GM10248 (cell line): Measurements from ENCODE around the gene SNAPC2.
"Not testable (repeated sequence)": the region's sequence is repeated elsewhere in the genome, so short reads cannot be mapped to it uniquely, and the experiment has no call there.

Source experiments
- CTCF ChIA-PET: fragments of 300-600 bp; sonication (Branson Sonifier 250); formaldehyde crosslinking; extraction: SDS; loops from one replicate; lab custom pipeline; 2021; ENCODE audit warnings: antibody characterized with exemption; lab: Yijun Ruan, JAX
- POLR2A ChIA-PET: fragments of 350-650 bp; sonication (Branson Sonifier 250); formaldehyde crosslinking; extraction: SDS; loops from one replicate; lab custom pipeline; 2020; ENCODE audit warnings: antibody characterized with exemption; lab: Yijun Ruan, JAX
- DNase-seq: peaks from one replicate; pipeline ENCODE4 v3.0.0; 2012; ENCODE audit errors: extremely low spot score
- TF ChIP-seq, protein P1 (sequence below): IDR thresholded peaks from 2 replicates; pipeline ENCODE4 v1.5.1; 2012; ENCODE audit warnings: mild to moderate bottlenecking, low read depth; ENCODE audit errors: extremely low read depth, missing control alignments, control extremely low read depth

SNAPC2 gene

DNA sequence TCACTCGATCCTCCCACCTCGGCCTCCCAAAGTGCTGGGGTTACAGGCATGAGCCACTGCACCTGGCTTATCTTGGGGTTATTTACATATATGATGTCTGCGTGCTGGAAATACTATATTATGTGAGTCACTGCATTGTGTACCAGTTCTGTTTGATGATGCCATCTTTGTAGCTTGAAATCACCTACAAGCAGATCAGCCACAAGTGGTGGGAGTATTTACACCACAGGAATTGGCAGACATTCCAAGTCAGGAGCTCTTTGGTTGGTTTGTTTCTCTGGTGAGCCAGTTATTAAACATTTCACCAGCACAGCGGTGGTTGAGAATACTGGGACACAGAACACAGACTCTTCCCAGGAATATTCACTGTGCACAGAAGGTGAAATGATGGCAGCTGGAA lies 27.8 kb downstream of the SNAPC2 start:
- ChIA-PET POLR2A (no interaction called here), CTCF (interaction anchor here (1.0 kb wide), 1 partner anchor 19 kb away, joined by 3 read pairs; no protein-coding TSS in a partner anchor)
- DNase-seq = no peak
- TF ChIP-seq, protein P1, sequence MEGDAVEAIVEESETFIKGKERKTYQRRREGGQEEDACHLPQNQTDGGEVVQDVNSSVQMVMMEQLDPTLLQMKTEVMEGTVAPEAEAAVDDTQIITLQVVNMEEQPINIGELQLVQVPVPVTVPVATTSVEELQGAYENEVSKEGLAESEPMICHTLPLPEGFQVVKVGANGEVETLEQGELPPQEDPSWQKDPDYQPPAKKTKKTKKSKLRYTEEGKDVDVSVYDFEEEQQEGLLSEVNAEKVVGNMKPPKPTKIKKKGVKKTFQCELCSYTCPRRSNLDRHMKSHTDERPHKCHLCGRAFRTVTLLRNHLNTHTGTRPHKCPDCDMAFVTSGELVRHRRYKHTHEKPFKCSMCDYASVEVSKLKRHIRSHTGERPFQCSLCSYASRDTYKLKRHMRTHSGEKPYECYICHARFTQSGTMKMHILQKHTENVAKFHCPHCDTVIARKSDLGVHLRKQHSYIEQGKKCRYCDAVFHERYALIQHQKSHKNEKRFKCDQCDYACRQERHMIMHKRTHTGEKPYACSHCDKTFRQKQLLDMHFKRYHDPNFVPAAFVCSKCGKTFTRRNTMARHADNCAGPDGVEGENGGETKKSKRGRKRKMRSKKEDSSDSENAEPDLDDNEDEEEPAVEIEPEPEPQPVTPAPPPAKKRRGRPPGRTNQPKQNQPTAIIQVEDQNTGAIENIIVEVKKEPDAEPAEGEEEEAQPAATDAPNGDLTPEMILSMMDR = no peak

DNA sequence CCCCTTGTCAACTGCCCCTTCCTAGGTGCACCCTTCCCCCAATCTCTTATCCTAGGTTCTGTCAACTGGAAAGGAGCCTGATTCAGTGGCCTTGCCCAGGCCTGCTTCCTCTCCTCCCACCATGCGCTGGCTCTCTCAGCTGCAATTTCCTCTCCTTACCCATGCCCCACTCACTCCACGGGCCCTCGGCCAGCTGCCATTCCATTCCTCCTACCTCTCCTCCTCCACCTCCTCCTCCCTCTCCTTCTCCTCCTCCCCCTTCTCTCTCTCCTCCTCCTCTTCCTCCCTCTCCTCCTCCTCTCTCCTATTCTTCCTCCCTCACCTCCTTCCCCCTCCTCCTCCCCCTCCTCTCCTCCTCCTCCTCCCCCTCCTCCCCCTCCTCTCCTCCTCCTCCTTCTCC lies 32.9 kb downstream of the SNAPC2 start:
- no peak for DNase-seq
- ChIA-PET CTCF (interaction anchor here (1.9 kb wide), 1 partner anchor 9 kb away, joined by 12 read pairs; the partner anchor contains the start of gene TIMM44), POLR2A (no interaction called here)
- TF ChIP-seq, protein P1 = no peak

DNA sequence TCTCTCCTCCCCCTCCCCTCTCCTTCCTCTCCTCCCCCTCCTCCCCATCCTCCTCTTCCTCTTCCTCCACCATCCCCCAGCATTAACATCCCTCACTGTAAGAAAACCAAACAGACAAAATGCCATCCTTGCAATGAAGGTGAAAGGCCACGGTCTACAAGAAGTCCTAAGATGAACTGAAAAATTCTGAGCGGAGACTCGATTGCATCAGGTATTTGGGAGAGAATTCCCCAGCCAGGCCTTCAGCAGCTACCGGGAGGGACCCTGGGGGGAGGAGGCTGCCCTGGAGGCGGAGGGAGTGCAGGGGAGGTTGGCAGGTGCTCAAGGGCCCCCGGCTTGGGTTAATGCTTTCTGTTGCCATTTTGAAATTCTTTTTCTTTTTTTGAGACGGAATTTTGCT lies 33.4 kb downstream of the SNAPC2 start:
- POLR2A ChIA-PET = no interaction called here

DNA sequence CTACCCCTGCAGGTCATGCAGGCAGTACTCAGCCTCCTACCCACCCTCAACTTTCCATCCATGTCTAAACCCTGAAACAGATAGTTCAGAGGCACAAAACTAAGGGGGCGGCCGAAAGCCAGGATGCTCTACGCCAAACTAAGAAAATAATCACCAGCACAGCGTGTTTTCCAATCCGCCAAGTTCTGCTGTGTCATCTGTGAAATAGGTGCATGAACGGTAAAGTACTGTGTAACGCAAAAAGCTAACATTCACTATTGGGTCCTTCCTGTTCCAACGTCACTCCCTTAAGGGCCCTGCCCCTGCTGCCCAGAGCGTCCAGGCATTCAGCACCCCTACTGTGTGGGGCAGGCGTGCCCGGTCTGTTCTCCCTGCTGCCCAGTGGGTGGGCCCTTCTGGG lies 35.6 kb downstream of the SNAPC2 start:
- ChIA-PET CTCF (interaction anchor here (2.9 kb wide), 1 partner anchor 12 kb away, joined by 21 read pairs; the partner anchor contains the start of gene TIMM44), POLR2A (no interaction called here)
- DNase-seq = no peak
- TF ChIP-seq, protein P1 = no peak

More for the DNA sequence above, 33.4 kb downstream of the SNAPC2 start:
- CTCF ChIA-PET = interaction anchor here (2.9 kb wide), 1 partner anchor 10 kb away, joined by 21 read pairs; the partner anchor contains the start of gene TIMM44
- TF ChIP-seq, protein P1 = no peak
- no peak for DNase-seq

DNA sequence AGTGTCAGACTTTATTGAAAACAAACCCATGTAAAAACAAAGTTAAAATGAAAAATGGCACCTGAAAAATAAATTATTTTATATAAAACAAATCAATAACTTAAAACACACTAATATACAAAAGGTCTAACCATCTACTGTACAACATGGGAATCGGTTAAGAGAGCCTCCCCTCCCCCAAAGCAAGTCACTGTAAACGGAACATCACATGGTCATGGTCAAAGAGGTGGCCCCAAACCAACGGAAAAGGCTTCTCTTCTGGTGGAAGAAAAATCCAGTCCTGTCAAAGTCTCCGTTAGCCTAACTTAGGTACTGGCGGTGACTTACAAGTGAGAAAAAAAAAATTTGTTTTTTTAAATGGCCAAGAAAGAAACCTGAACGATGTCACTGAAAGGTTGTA lies 39.1 kb downstream of the SNAPC2 start:
- ChIA-PET CTCF (interaction anchor here (1.0 to 2.2 kb wide), 4 partner anchors 12 to 15 kb away, joined by 3 to 15 read pairs (median 6); partner anchors contain the start of gene TIMM44), POLR2A (no interaction called here)
- TF ChIP-seq, protein P1 = no peak
- no peak for DNase-seq

DNA sequence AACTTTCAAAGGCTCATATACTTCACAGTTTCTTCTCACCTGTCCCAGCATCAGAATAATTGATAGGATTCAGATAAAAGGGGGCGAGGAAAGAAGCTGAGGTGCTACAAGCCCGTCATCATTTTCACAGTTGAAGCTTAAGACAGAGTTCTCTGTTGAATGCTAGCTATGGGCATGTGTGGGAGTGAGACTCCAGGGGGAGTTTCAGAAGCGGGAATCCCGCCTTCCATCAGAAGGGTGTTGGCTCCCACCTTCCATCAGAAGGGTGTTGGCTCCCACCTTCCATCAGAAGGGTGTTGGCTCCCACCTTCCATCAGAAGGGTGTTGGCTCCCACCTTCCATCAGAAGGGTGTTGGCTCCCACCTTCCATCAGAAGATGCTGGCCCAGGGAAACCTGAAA lies 40.9 kb downstream of the SNAPC2 start:
- CTCF ChIA-PET = interaction anchor here (0.9 to 2.2 kb wide), 3 partner anchors 10 to 17 kb away, joined by 4 to 15 read pairs (median 5); partner anchors contain the start of gene TIMM44
- POLR2A ChIA-PET, DNase-seq: not testable (repeated sequence)

DNA sequence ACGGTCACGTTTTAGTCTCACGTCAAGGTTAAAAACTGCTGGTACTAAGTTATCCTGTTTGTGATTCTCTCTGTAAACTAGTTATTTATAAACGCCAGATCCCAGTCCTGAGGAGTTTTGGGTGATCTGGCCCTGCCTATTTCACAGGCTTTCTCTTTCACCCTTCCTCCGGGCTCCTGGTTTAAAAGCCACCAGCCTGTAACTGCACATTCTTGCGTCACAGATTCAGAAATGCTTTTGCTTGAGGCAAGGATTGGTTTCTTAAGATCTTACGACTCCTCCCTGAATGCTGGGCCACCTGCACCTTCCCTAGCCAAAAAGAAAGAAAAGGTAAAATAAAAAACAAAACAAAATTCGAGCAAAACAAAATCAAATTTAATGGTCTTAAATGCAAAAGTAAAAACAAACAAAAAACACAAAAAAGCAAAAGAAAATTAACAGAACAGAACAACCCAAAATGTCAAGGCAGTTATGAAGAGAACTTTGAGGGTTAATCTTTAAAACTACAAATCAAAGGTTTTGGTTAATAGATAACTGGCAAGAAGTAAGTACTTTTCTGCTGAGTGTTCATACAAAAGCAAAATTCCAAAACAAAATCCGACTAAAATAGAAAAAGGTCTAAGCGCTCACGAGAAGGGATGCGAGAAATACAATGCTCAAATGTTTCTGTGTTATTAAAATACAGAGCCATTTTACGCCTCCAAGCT lies 41.9 kb downstream of the SNAPC2 start:
- TF ChIP-seq, protein P1 = no peak
- DNase-seq = no peak
- ChIA-PET POLR2A (no interaction called here), CTCF (no interaction called here)
